Keratinocyte (primary cell): ENCODE results near the gene PRKN. TPM values are rescaled to one million over a fixed set of nuclear protein-coding genes. Genes with fewer than 3 reads are reported as not detected.

Experiments used
- DNase-seq: peaks from one replicate; pipeline ENCODE4 v3.0.0-alpha.2; 2011; ENCODE audit warnings: low read depth, missing footprints, low spot score
- FAIRE-seq: peaks from 2 replicates; lab custom pipeline; 2011; peaks lifted over from hg19 to GRCh38; lab: Jason Lieb, UNC
- H2AFZ ChIP-seq: 2 replicates; pipeline ENCODE4 v1.6.0; 2012; ENCODE audit warnings: low read length, control low read depth, inconsistent platforms; ENCODE audit not compliant: control insufficient read depth
- H3K27ac ChIP-seq: 2 replicates; pipeline ENCODE4 v1.5.1; 2011; ENCODE audit warnings: low read length; ENCODE audit not compliant: control insufficient read depth, insufficient read depth
- H3K27me3 ChIP-seq: 3 replicates; pipeline ENCODE4 v1.6.0; 2011; ENCODE audit warnings: low read length; ENCODE audit not compliant: control insufficient read depth, insufficient read depth; ENCODE audit errors: extremely low read depth
- H3K36me3 ChIP-seq, 2 experiments: 2 replicates in 1 of 2; 3 replicates in 1 of 2; pipeline ENCODE4 v1.5.1; 2011; ENCODE audit warnings: low read length in 2 of 2, mild to moderate bottlenecking in 1 of 2; ENCODE audit not compliant: control insufficient read depth in 2 of 2, insufficient read depth in 2 of 2; ENCODE audit errors: extremely low read depth in 1 of 2
- H3K4me1 ChIP-seq: 3 replicates; pipeline ENCODE4 v1.5.1; 2011; ENCODE audit warnings: low read length; ENCODE audit not compliant: control insufficient read depth, insufficient read depth; ENCODE audit errors: extremely low read depth
- H3K4me2 ChIP-seq: 3 replicates; pipeline ENCODE4 v1.6.0; 2011; ENCODE audit warnings: low read depth, low read length; ENCODE audit not compliant: control insufficient read depth, insufficient read depth; ENCODE audit errors: extremely low read depth
- H3K4me3 ChIP-seq, 3 experiments: fragments of 200-600 bp in 1 of 3; sonication (generic) in 1 of 3; 2 replicates in 2 of 3; 3 replicates in 1 of 3; pipeline ENCODE4 v1.5.1; 2011 to 2016; ENCODE audit warnings: low read length in 3 of 3, mild to moderate bottlenecking in 3 of 3, control low read depth in 2 of 3, inconsistent platforms in 1 of 3, low read depth in 1 of 3, mixed read lengths in 1 of 3, mixed run types in 1 of 3, moderate library complexity in 1 of 3; ENCODE audit not compliant: control insufficient read depth in 2 of 3, insufficient read depth in 2 of 3; ENCODE audit errors: extremely low read depth in 1 of 3
- H3K79me2 ChIP-seq: 2 replicates; pipeline ENCODE4 v1.6.0; 2012; ENCODE audit warnings: low read length; ENCODE audit not compliant: control insufficient read depth, insufficient read depth
- H3K9ac ChIP-seq: 3 replicates; pipeline ENCODE4 v1.6.0; 2011; ENCODE audit warnings: low read length; ENCODE audit not compliant: control insufficient read depth, insufficient read depth; ENCODE audit errors: extremely low read depth
- H3K9me1 ChIP-seq: 3 replicates; pipeline ENCODE4 v1.6.0; 2011; ENCODE audit warnings: low read length; ENCODE audit not compliant: control insufficient read depth, insufficient read depth; ENCODE audit errors: extremely low read depth
- H3K9me3 ChIP-seq: 2 replicates; pipeline ENCODE4 v1.5.1; 2012; ENCODE audit warnings: low read depth, low read length; ENCODE audit not compliant: control insufficient read depth
- H4K20me1 ChIP-seq: 3 replicates; pipeline ENCODE4 v1.6.0; 2011; ENCODE audit warnings: low read length; ENCODE audit not compliant: control insufficient read depth, insufficient read depth; ENCODE audit errors: extremely low read depth
- CTCF ChIP-seq, 3 experiments: IDR thresholded peaks in 1 of 3; conservative IDR thresholded peaks in 1 of 3; optimal IDR thresholded peaks in 1 of 3; 2 replicates in 2 of 3; 3 replicates in 1 of 3; pipeline versions ENCODE3 to v1.5.1; 2011; ENCODE audit warnings: low read length in 3 of 3, mild to moderate bottlenecking in 3 of 3, moderate library complexity in 2 of 3, control low read depth in 1 of 3, inconsistent platforms in 1 of 3; ENCODE audit not compliant: insufficient read depth in 2 of 3; ENCODE audit errors: extremely low read depth in 1 of 3
- EZH2 ChIP-seq: IDR thresholded peaks from one replicate; pipeline ENCODE4 v1.6.1; 2012; ENCODE audit warnings: inconsistent platforms, mild to moderate bottlenecking, low read length, moderate library complexity
- dilution Hi-C: fragments of 300-500 bp; cut with MboI; formaldehyde crosslinking; loops from one replicate; pipeline ENCODE4 v1.7.0; 2020; ENCODE audit warnings: low sequenced_read_pairs; ENCODE audit not compliant: extremely low pct_ligation_motif_present
- polyA minus RNA-seq, 3 experiments: library from RNA; depleted of rRNA, polyadenylated mRNA; stranded (reverse); fragments of >200 nt; gene quantifications; 1 replicate in 1 of 3; 2 replicates in 1 of 3; 3 replicates in 1 of 3; pipeline ENCODE4 v1.2.3, GENCODE V29; 2011
- polyA plus RNA-seq, 5 experiments: library from polyadenylated mRNA; depleted of rRNA in 3 of 5; stranded (reverse) in 3 of 5; stranded (forward) in 1 of 5; unstranded in 1 of 5; fragments of >200 nt; gene quantifications; 1 replicate in 1 of 5; 2 replicates in 3 of 5; 3 replicates in 1 of 5; pipeline versions ENCODE4 v1.2.1 to v1.2.3, GENCODE V29; 2011 to 2012; ENCODE audit warnings: missing spikeins in 2 of 5, low read depth in 1 of 5, low replicate concordance in 1 of 5

Gene PRKN
- polyA plus RNA-seq (0.19 to 0.67 TPM (median 0.55 TPM) in 3 replicates), polyA minus RNA-seq (0.39 to 1.8 TPM (median 1.1 TPM) in 3 replicates)
- polyA plus RNA-seq (2011; ENCODE audit: low read depth), result 1.5 TPM
- 0.39 and 0.49 TPM in 2 replicates for polyA plus RNA-seq (2011; cell fraction: cytosol; rRNA removed)
- 0.39 and 0.49 TPM in 2 replicates for polyA plus RNA-seq (2011; cell fraction: nucleus; rRNA removed)
- polyA plus RNA-seq (2012; ENCODE audit: low replicate concordance), result 0.17 and 0.58 TPM in 2 replicates
- 1.5 TPM for polyA minus RNA-seq (2011; cell fraction: cytosol; rRNA and poly(A)+ RNA removed)
- polyA minus RNA-seq (2011; cell fraction: nucleus; rRNA and poly(A)+ RNA removed), result 1.1 and 5.7 TPM in 2 replicates

- no peaks in the 10 kb centered on the region for H3K36me3 ChIP-seq
- FAIRE-seq (peak; percentile 13), DNase-seq (peak; percentile 81)
- peaks cover 7% of the 10 kb centered on the region for H3K4me1 ChIP-seq
- H3K9ac ChIP-seq, result peak within 1 kb of the TSS; percentile 80
- H3K4me2 ChIP-seq, result peak within 1 kb of the TSS; percentile 86
- peak within 1 kb of the TSS; percentile 64 to 83 (median 75) for H3K4me3 ChIP-seq
- H3K27ac ChIP-seq, result peak within 1 kb of the TSS; percentile 58
- no peaks in the 10 kb centered on the region for H3K79me2 ChIP-seq
- H4K20me1 ChIP-seq, result no peaks in the 10 kb centered on the region
- dilution Hi-C loops, result no loop called here
- H3K9me3 ChIP-seq, result no peaks in the 10 kb centered on the region
- no peaks in the 10 kb centered on the region for H3K9me1 ChIP-seq
- H2AFZ ChIP-seq, result peak within 1 kb of the TSS; percentile 88
- TF ChIP-seq CTCF (optimal IDR thresholded peaks at IDR 0.05 in 1 of 3, IDR thresholded peaks at IDR 0.05 in 1 of 3, conservative IDR thresholded peaks at IDR 0.05 in 1 of 3; ENCODE audit: extremely low read depth in 1 of 3, insufficient read depth in 2 of 3, low read length in 3 of 3) (no peak), EZH2 (no peak)
- H3K27me3 ChIP-seq, result no peaks in the 10 kb centered on the region
Measured at GRCh38 chr6:162727322-162728182, at the start of gene PRKN, which contains the start of gene PACRG. TSS of gene PRKN (minus strand) at chr6:162727766. TSS of gene PACRG (plus strand) at chr6:162727974.

GRCh38 chr6:162777091-162777490 lies 49.5 kb upstream of the PRKN start:
- Histone ChIP-seq H3K4me1 (no peaks in the 10 kb centered on the region), H3K27ac (no peak overlapping the region), H3K79me2 (no peaks in the 10 kb centered on the region), H3K9me3 (no peaks in the 10 kb centered on the region), H2AFZ (no peak overlapping the region), H4K20me1 (no peaks in the 10 kb centered on the region), H3K4me3 (no peak overlapping the region), H3K36me3 (no peaks in the 10 kb centered on the region), H3K4me2 (no peak overlapping the region), H3K27me3 (no peaks in the 10 kb centered on the region), H3K9ac (no peak overlapping the region), H3K9me1 (no peaks in the 10 kb centered on the region)
- TF ChIP-seq CTCF (optimal IDR thresholded peaks at IDR 0.05 in 1 of 3, IDR thresholded peaks at IDR 0.05 in 1 of 3, conservative IDR thresholded peaks at IDR 0.05 in 1 of 3; ENCODE audit: extremely low read depth in 1 of 3, insufficient read depth in 2 of 3, low read length in 3 of 3) (no peak), EZH2 (no peak)
- FAIRE-seq, result no peak
- dilution Hi-C loops, result no loop called here
- DNase-seq, result no peak
